NCI-H128 (cell line): ENCODE measurements around the gene FAXDC2.
"Not testable (repeated sequence)": the region's sequence is repeated elsewhere in the genome, so short reads cannot be mapped to it uniquely, and the experiment has no call there.

Source experiments
- DNase-seq: peaks from one replicate; lab custom pipeline; 2025; ENCODE audit not compliant: unreplicated experiment; lab: John Stamatoyannopoulos, UW

FAXDC2 gene

GRCh38 chr5:154862766-154863165, 12.4 kb upstream of the FAXDC2 start:
- DNase-seq: no peak

- DNase-seq: no peak
Observed at GRCh38 chr5:154861946-154862345, 11.5 kb upstream of the FAXDC2 start.

GRCh38 chr5:154860765-154861164, 10.4 kb upstream of the FAXDC2 start:
- DNase-seq: no peak

- DNase-seq: no peak
Observed at GRCh38 chr5:154860123-154860522, 9.7 kb upstream of the FAXDC2 start.

- no peak for DNase-seq
Observed at GRCh38 chr5:154858972-154859871, 8.8 kb upstream of the FAXDC2 start.

- DNase-seq: peak; percentile 89
Observed at GRCh38 chr5:154858297-154858971, 8.0 kb upstream of the FAXDC2 start, which contains the start of gene CNOT8. Gene CNOT8 (plus strand): TSS chr5:154858627. CDS start chr5:154863279, 4,652 bp downstream.

- peak; percentile 94 for DNase-seq
Observed at GRCh38 chr5:154857530-154858296, 7.3 kb upstream of the FAXDC2 start.

- no peak for DNase-seq
Observed at GRCh38 chr5:154851351-154851750, 948 bp upstream of the FAXDC2 start.

GRCh38 chr5:154849791-154850201, 607 bp downstream of the FAXDC2 start:
- no peak for DNase-seq

- DNase-seq: no peak
Observed at GRCh38 chr5:154849264-154849785, 1.1 kb downstream of the FAXDC2 start.

GRCh38 chr5:154844809-154845208, 5.6 kb downstream of the FAXDC2 start:
- no peak for DNase-seq

- DNase-seq: no peak
Observed at GRCh38 chr5:154842689-154843530, 7.5 kb downstream of the FAXDC2 start.

GRCh38 chr5:154841273-154841661, 9.1 kb downstream of the FAXDC2 start:
- DNase-seq: no peak

- no peak for DNase-seq
Observed at GRCh38 chr5:154840435-154841272, 9.7 kb downstream of the FAXDC2 start.

- no peak for DNase-seq
Observed at GRCh38 chr5:154837009-154837901, 13.1 kb downstream of the FAXDC2 start.

- no peak for DNase-seq
Observed at GRCh38 chr5:154836225-154836624, 14.2 kb downstream of the FAXDC2 start.

GRCh38 chr5:154835701-154836052, 14.7 kb downstream of the FAXDC2 start:
- DNase-seq: not testable (repeated sequence)

GRCh38 chr5:154834053-154834452, 16.4 kb downstream of the FAXDC2 start:
- no peak for DNase-seq
